OCI-LY7 (cell line): Measurements from ENCODE around the gene MMP11. TPM values are rescaled to one million over a fixed set of nuclear protein-coding genes. Genes with fewer than 3 reads are reported as not detected.

Experiments
- BruUV-seq: library from RNA; stranded (reverse); fragments of 400-500 nt; replicated peaks from 2 replicates; lab custom pipeline; 2021; lab: Mats Ljungman, UMichigan
- CTCF ChIA-PET: fragments of 300-600 bp; sonication (Branson Sonifier 250); formaldehyde crosslinking; loops from one replicate; lab custom pipeline; 2022; ENCODE audit warnings: antibody characterized with exemption; ENCODE audit not compliant: unreplicated experiment; lab: Charles Lee
- POLR2A ChIA-PET: fragments of 300-600 bp; sonication (Branson Sonifier 250); formaldehyde crosslinking; loops from one replicate; lab custom pipeline; 2022; ENCODE audit warnings: antibody characterized with exemption; lab: Charles Lee
- DNase-seq: peaks from one replicate; pipeline ENCODE4 v3.0.0-alpha.2; 2015; ENCODE audit warnings: low spot score
- H2AFZ ChIP-seq: fragments of 200-600 bp; sonication (generic), shearing (Covaris generic); 2 replicates; pipeline ENCODE4 v1.6.1; 2014; ENCODE audit warnings: mild to moderate bottlenecking, antibody characterized with exemption, low read length, moderate library complexity
- H3K27ac ChIP-seq: fragments of 200-600 bp; sonication (generic); 2 replicates; pipeline ENCODE4 v1.5.1; 2014; ENCODE audit warnings: mixed run types, low read depth, mild to moderate bottlenecking, moderate library complexity, low read length, inconsistent platforms; ENCODE audit not compliant: poor library complexity, severe bottlenecking
- H3K36me3 ChIP-seq: fragments of 200-600 bp; sonication (generic); 2 replicates; pipeline ENCODE4 v1.6.1; 2014; ENCODE audit warnings: mild to moderate bottlenecking, antibody characterized with exemption, low read length, moderate library complexity, mixed read lengths; ENCODE audit not compliant: insufficient read depth
- H3K4me1 ChIP-seq: fragments of 200-600 bp; sonication (generic); 2 replicates; pipeline ENCODE4 v1.5.1; 2014; ENCODE audit warnings: mild to moderate bottlenecking, low read length; ENCODE audit not compliant: insufficient read depth, poor library complexity, severe bottlenecking
- H3K4me2 ChIP-seq: fragments of 200-600 bp; sonication (generic); 2 replicates; pipeline ENCODE4 v1.6.1; 2014; ENCODE audit warnings: mild to moderate bottlenecking, low read length
- H3K4me3 ChIP-seq: fragments of 200-600 bp; sonication (generic); 2 replicates; pipeline ENCODE4 v1.5.1; 2014; ENCODE audit warnings: mild to moderate bottlenecking, low read depth, low read length; ENCODE audit not compliant: poor library complexity, severe bottlenecking
- H3K79me2 ChIP-seq: fragments of 200-600 bp; sonication (generic); 2 replicates; pipeline ENCODE4 v1.6.1; 2016; ENCODE audit warnings: low read depth, mild to moderate bottlenecking, low read length, moderate library complexity, mixed read lengths; ENCODE audit not compliant: insufficient read depth
- H3K9me2 ChIP-seq: fragments of 200-600 bp; sonication (generic); 2 replicates; pipeline ENCODE4 v1.6.1; 2016; ENCODE audit warnings: mild to moderate bottlenecking, low read length, mixed read lengths; ENCODE audit not compliant: insufficient read depth
- H3K9me3 ChIP-seq: fragments of 200-600 bp; sonication (generic); 2 replicates; pipeline ENCODE4 v1.6.1; 2014; ENCODE audit warnings: mild to moderate bottlenecking, mixed run types, low read length, mixed read lengths
- H4K20me1 ChIP-seq: fragments of 200-600 bp; sonication (generic); 2 replicates; pipeline ENCODE4 v1.6.1; 2014; ENCODE audit warnings: mild to moderate bottlenecking, antibody characterized with exemption, low read length, moderate library complexity, mixed read lengths; ENCODE audit not compliant: insufficient read depth
- CTCF ChIP-seq: fragments of 200-600 bp; sonication (generic); conservative IDR thresholded peaks from 2 replicates; pipeline ENCODE4 v1.5.1; 2014; ENCODE audit warnings: mild to moderate bottlenecking, antibody characterized with exemption, low read length, moderate library complexity, mixed read lengths
- EZH2phosphoT487 ChIP-seq: fragments of 200-600 bp; sonication (generic); IDR thresholded peaks from 2 replicates; pipeline ENCODE4 v1.6.1; 2018; ENCODE audit warnings: low read depth, borderline replicate concordance, mild to moderate bottlenecking, mixed run types, antibody characterized with exemption, low read length, moderate library complexity, mixed read lengths
- intact Hi-C: fragments of 100-400 bp; cut with micrococcal nuclease; formaldehyde crosslinking; loops from one replicate; pipeline ENCODE4 v1.10.0; 2022; ENCODE audit not compliant: unreplicated experiment
- total RNA-seq, 2 experiments: library from RNA; depleted of rRNA in 1 of 2; stranded (reverse); fragments of >200 nt in 1 of 2; shearing (Covaris generic) in 1 of 2; gene quantifications; 2 replicates each; pipeline ENCODE4 v1.2.3, GENCODE V29; 2014 to 2022

The MMP11 gene
- total RNA-seq, 2 experiments from 2014 or later, result 9.2 to 12.9 TPM

GRCh38 chr22:23767303-23767672, 5.4 kb upstream of the MMP11 start:
- Histone ChIP-seq H3K27ac (peak overlapping the region; percentile 74), H3K79me2 (peaks cover 26% of the 10 kb centered on the region), H3K4me2 (peak overlapping the region; percentile 98), H2AFZ (no peak overlapping the region), H3K4me1 (peaks cover 80% of the 10 kb centered on the region), H3K9me2 (no peaks in the 10 kb centered on the region), H3K9me3 (no peaks in the 10 kb centered on the region), H4K20me1 (peaks cover 12% of the 10 kb centered on the region; the same call in 1 of the 2 replicates), H3K4me3 (peak overlapping the region; percentile 99), H3K36me3 (peaks cover 43% of the 10 kb centered on the region)
- POLR2A ChIA-PET, result interaction anchor here (0.8 to 1.8 kb wide), 4 partner anchors 12 to 90 kb away, joined by 3 to 9 read pairs (median 4); partner anchors contain the start of genes SLC2A11 and VPREB3
- no TSS peak for BruUV-seq
- intact Hi-C loops, result loop anchor here (5.0 kb wide), 2 partner anchors 145 to 225 kb away; no protein-coding TSS in a partner anchor
- TF ChIP-seq EZH2phosphoT487 (no peak), CTCF (no peak)
- DNase-seq, result no peak
- CTCF ChIA-PET, result no interaction called here

- Histone ChIP-seq H3K27ac (peak within 1 kb of the TSS; percentile 74), H3K4me3 (peak within 1 kb of the TSS; percentile 99), H3K36me3 (peaks cover 38% of the 10 kb centered on the region), H3K9me2 (no peaks in the 10 kb centered on the region), H3K9me3 (no peaks in the 10 kb centered on the region), H4K20me1 (peaks cover 12% of the 10 kb centered on the region; the same call in 1 of the 2 replicates), H3K4me2 (peak within 1 kb of the TSS; percentile 98), H3K4me1 (peaks cover 80% of the 10 kb centered on the region), H2AFZ (peak within 1 kb of the TSS; percentile 34; the same call in 1 of the 2 replicates), H3K79me2 (peaks cover 26% of the 10 kb centered on the region)
- TF ChIP-seq CTCF, result peak; percentile 86
- no peak for TF ChIP-seq EZH2phosphoT487
- BruUV-seq, result no TSS peak
- CTCF ChIA-PET, result interaction anchor here (1.4 kb wide), 1 partner anchor 90 kb away, joined by 4 read pairs; the partner anchor contains the start of gene SLC2A11
- POLR2A ChIA-PET, result interaction anchor here (0.7 to 1.8 kb wide), 5 partner anchors 12 to 90 kb away, joined by 3 to 9 read pairs (median 4); partner anchors contain the start of gene SLC2A11
- DNase-seq, result peak; percentile 89
- intact Hi-C loops, result loop anchor here (1.0 to 5.0 kb wide), 5 partner anchors 32 to 226 kb away; partner anchors contain the start of gene DERL3
These were observed 4.7 kb upstream of the MMP11 start, which contains the start of gene CHCHD10 for GRCh38 chr22:23767673-23768548. Gene CHCHD10 (minus strand): TSS chr22:23767972. CDS start chr22:23767874, 98 bp downstream.
